Fibroblast of the aortic adventitia (primary cell): ENCODE results near the gene CDCA8. TPM values are rescaled to one million over a fixed set of nuclear protein-coding genes. Genes with fewer than 3 reads are reported as not detected.

Experiments
- DNase-seq: peaks from one replicate; pipeline ENCODE4 v3.0.0-alpha.2; 2010; ENCODE audit warnings: low read depth
- H3K4me3 ChIP-seq: 2 replicates; pipeline ENCODE4 v1.5.1; 2011; ENCODE audit warnings: low read depth, mild to moderate bottlenecking, control low read depth, low read length, moderate library complexity
- total RNA-seq: library from RNA; depleted of rRNA; stranded (reverse); fragments of >200 nt; gene quantifications from 2 replicates; pipeline ENCODE4 v1.2.3, GENCODE V29; 2012; ENCODE audit warnings: low replicate concordance
- TF ChIP-seq, protein P1 (sequence below): IDR thresholded peaks from 2 replicates; pipeline ENCODE4 v1.5.1; 2011; ENCODE audit warnings: mild to moderate bottlenecking, low read length, control low read depth, inconsistent platforms; ENCODE audit not compliant: insufficient read depth

CDCA8 gene
- total RNA-seq, 1 donor, result 12.8 TPM

DNA sequence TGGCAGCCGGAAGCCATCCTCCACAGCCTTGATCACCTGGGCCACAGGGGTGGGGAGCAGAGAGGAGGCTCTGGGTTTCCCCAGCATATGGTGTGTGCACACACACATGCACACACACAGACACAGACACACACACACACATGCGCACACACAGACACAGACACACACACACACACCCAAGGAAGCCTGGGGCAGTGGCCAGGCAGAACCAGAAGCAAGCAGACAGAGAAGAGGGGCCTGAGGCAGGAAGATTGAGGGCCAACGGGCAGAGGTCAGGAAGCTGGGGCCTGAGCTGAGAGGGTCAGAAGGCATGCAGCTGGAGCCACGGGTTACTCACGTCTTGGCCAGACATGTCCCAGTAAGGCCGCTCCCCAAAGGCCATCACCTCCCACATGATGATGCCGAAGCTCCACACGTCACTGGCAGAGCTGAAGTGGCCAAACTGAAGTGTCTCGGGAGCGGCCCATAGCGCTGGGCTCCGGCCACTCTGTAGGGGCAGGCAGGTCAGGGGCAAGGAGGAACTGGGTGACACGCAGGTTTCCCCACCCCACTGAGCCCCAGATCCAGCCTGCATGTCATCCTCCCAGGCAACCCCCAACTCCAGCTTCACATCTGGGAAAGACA lies 27.4 kb downstream of the CDCA8 start:
- no peak overlapping the region for H3K4me3 ChIP-seq
- no peak for DNase-seq
- TF ChIP-seq, protein P1, sequence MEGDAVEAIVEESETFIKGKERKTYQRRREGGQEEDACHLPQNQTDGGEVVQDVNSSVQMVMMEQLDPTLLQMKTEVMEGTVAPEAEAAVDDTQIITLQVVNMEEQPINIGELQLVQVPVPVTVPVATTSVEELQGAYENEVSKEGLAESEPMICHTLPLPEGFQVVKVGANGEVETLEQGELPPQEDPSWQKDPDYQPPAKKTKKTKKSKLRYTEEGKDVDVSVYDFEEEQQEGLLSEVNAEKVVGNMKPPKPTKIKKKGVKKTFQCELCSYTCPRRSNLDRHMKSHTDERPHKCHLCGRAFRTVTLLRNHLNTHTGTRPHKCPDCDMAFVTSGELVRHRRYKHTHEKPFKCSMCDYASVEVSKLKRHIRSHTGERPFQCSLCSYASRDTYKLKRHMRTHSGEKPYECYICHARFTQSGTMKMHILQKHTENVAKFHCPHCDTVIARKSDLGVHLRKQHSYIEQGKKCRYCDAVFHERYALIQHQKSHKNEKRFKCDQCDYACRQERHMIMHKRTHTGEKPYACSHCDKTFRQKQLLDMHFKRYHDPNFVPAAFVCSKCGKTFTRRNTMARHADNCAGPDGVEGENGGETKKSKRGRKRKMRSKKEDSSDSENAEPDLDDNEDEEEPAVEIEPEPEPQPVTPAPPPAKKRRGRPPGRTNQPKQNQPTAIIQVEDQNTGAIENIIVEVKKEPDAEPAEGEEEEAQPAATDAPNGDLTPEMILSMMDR, result no peak

DNA sequence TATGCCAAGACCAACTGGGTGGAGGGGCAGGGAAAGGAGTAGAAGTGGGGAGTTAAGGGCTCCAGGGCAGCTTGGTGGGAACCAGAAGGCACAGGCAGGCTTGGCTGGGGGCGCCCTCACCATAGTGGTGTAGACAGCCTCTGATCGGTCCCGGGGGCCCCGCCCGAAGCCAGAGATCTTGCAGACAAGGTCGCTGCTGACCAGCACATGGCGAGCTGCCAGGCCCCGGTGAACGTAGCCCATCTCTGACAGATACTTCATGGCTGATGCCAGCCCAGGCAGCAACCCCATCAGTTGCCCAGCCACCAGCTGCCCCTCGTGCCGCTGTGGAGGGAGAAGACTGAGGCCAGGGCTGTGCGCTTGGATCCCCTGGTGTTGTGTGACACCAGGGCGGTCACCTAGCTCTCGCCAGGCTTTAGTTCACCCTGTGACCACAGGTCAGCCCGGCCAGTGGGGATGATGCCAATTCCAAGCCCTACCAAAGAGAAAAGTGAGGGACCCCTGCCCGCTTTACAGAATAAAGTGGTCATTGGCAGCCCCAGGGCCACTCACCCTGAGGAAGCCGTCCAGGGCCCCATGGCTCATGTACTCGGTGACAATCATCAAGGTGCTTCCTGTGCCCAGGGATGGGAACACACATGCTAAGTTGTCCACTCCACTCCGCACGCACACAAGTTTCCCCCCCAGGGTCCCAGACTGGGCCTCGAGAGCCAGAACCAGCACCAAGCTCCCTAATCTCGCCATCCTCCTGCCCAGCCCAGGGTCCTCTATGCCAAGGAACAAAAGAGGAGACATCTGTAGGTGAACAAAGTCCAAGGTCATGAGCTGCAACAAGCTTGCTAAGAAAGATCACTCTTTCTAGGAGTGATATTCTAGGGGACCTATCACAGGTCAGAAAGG lies 28.2 kb downstream of the CDCA8 start:
- no peak overlapping the region for H3K4me3 ChIP-seq
- TF ChIP-seq, protein P1, result no peak
- DNase-seq, result no peak

DNA sequence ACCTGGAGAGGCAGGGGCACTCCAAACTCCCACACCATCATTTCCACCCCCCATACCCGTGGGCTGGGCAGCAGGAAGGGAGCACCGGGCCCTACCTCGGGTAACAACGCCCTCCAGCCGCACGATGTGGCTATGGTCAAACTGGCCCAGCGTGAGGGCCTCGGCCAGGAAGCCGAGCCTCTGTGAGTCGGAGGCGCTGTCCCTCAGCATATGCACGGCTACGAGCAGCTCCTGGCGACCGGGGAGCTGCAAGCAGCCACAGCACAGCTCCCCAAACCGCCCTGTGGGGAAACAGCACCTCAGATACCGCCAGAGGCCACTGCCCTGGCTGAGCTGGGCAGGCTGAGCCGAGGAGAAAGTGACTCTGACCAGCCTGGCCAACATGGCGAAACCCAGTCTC lies 29.2 kb downstream of the CDCA8 start:
- no peak for DNase-seq
- TF ChIP-seq, protein P1, result no peak

DNA sequence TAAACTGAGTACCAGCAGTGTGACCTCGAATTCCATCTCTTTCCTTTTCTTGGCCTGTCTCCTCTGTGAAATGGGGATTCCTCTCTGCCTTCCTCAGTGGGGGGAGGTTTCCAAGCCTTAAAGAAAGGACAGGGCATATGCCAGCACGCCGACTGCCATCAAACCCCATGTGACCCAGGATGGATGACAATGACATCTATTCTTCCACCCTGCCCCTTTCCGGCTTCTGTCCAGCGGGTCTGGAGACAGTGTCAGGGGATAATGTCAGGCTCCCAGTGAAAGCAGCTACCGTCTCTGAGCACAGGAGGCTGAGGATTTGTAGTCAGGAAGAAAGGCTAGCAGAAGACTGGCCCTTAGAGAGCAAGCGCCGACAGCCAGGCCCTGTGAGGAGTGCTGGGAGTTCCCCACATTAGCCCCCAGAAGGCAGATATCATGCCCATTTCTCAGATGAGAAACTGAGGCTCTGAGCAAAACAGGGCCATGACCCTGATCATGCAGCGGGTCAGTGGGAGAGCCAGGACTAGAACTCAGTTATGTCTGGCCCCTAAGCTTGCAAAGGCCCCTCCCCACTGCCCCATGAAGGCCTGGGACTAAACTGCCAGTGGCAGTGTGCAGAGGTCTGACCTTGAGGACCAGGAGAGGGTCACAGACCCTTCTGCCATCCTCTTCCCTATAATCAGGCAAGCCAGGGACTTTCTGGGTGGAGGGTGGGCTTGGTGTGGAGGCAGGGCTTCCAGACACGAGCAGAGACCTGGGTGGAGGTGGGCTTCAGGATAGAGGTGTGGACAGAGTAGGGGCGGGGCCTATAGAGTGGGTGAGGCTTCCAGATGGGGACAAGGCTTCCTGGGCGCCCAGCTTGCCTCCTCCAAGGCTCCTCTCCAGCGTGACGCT lies 30.1 kb downstream of the CDCA8 start:
- no peak for DNase-seq
- H3K4me3 ChIP-seq, result no peak overlapping the region
- TF ChIP-seq, protein P1, result no peak

More for the DNA sequence above, 29.2 kb downstream of the CDCA8 start:
- no peak overlapping the region for H3K4me3 ChIP-seq

DNA sequence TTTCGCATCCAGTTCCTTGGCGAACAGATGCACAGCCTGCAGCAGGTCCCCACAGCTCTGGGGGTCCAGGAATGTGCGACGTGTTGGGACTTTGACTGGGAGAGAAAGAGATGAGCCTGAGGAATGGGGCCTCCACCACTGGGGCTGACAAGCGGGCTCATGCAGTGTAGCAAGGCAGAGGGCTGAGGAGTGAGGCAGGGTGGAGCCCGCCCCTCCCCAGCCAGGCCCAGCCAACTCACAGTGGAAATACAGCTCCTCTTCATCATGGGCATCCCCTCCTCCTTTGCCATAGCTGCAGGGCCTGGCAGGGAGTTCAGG lies 30.7 kb downstream of the CDCA8 start:
- DNase-seq, result no peak
- TF ChIP-seq, protein P1, result no peak
- no peak overlapping the region for H3K4me3 ChIP-seq

DNA sequence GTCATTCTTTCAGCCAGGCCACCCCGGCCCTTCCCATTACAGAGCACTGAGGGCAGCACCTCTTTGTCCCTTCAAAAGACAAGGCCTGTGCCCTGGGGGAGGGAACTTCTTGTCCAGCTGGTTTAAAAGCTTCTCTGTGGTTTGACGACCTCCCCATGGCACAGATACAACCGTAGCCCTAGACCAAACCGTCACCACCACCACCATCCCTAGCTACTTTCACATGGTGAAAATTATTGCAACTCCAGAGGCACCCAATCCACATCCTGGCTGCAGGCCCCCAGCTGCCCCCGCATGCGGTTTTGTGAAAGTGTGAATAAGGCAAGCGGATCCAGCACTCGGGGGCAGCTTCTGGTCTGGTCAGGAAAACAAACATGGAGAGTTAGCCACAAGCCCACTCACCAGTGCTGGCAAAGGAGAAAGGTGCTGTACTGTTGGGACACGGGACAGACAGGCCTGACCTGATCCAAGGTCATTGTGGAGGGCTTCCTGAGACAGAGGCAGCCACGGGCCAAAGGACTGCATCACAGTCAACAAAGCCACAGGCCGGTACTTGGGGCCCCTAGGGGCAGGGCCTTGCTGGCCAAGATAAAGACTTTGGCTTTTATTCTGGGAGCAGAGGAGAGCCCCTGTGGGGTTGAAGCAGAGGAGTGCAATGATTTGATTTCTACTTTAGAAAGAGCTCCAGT lies 31.2 kb downstream of the CDCA8 start:
- TF ChIP-seq, protein P1, result no peak
- no peak overlapping the region for H3K4me3 ChIP-seq
- no peak for DNase-seq
